ENCODE measurements around the gene ADGRG4.
"Not testable (repeated sequence)": the region's sequence is repeated elsewhere in the genome, so short reads cannot be mapped to it uniquely, and the experiment has no call there.

Gene ADGRG4

GRCh38 chrX:136421338-136421737 lies 120.6 kb downstream of the ADGRG4 start:
- DNase-seq (ENCODE audit: low spot score) = no peak
- H3K27ac ChIP-seq = no peak overlapping the region
- no peak for TF ChIP-seq CTCF (conservative IDR thresholded peaks at IDR 0.05; ENCODE audit: low read depth)
- POLR2A ChIA-PET (ENCODE audit: low non-redundant PET) = no interaction called here
- CTCF ChIA-PET = interaction anchor here (0.6 kb wide), 1 partner anchor 83 kb away, joined by 3 read pairs; no protein-coding TSS in a partner anchor

- DNase-seq (ENCODE audit: low spot score) = no peak
- CTCF ChIA-PET = no interaction called here
- TF ChIP-seq CTCF (conservative IDR thresholded peaks at IDR 0.05; ENCODE audit: low read depth) = no peak
- POLR2A ChIA-PET (ENCODE audit: low non-redundant PET) = no interaction called here
- no peak overlapping the region for H3K27ac ChIP-seq
These were observed 123.0 kb downstream of the ADGRG4 start for GRCh38 chrX:136423724-136424123.

GRCh38 chrX:136425996-136426395 lies 125.2 kb downstream of the ADGRG4 start:
- CTCF ChIA-PET = interaction anchor here (0.7 kb wide), 1 partner anchor 179 kb away, joined by 3 read pairs; no protein-coding TSS in a partner anchor
- no peak overlapping the region for H3K27ac ChIP-seq
- POLR2A ChIA-PET (ENCODE audit: low non-redundant PET) = no interaction called here
- no peak for TF ChIP-seq CTCF (conservative IDR thresholded peaks at IDR 0.05; ENCODE audit: low read depth)
- DNase-seq (ENCODE audit: low spot score) = no peak

- no peak for TF ChIP-seq CTCF (conservative IDR thresholded peaks at IDR 0.05; ENCODE audit: low read depth)
- POLR2A ChIA-PET (ENCODE audit: low non-redundant PET) = no interaction called here
- no peak for DNase-seq (ENCODE audit: low spot score)
These were observed 130.9 kb downstream of the ADGRG4 start for GRCh38 chrX:136431625-136432024.

GRCh38 chrX:136437774-136438173 lies 137.0 kb downstream of the ADGRG4 start:
- TF ChIP-seq CTCF (conservative IDR thresholded peaks at IDR 0.05; ENCODE audit: low read depth) = no peak
- CTCF ChIA-PET = no interaction called here
- POLR2A ChIA-PET (ENCODE audit: low non-redundant PET) = no interaction called here
- no peak for DNase-seq (ENCODE audit: low spot score)
- H3K27ac ChIP-seq = no peak overlapping the region

More at GRCh38 chrX:136431625-136432024, 130.9 kb downstream of the ADGRG4 start:
- no peak overlapping the region for H3K27ac ChIP-seq
- CTCF ChIA-PET = no interaction called here

- ChIA-PET POLR2A (ENCODE audit: low non-redundant PET) (no interaction called here), CTCF (no interaction called here)
- DNase-seq (ENCODE audit: low spot score) = no peak
- TF ChIP-seq CTCF (conservative IDR thresholded peaks at IDR 0.05; ENCODE audit: low read depth) = no peak
- H3K27ac ChIP-seq = no peak overlapping the region
These were observed 137.4 kb downstream of the ADGRG4 start for GRCh38 chrX:136438192-136438591.

GRCh38 chrX:136445674-136446073 lies 144.9 kb downstream of the ADGRG4 start:
- CTCF ChIA-PET; POLR2A ChIA-PET (ENCODE audit: low non-redundant PET); DNase-seq (ENCODE audit: low spot score); H3K27ac ChIP-seq: not testable (repeated sequence)
